ENCODE results near the gene GPR146.

GPR146 gene

GRCh38 chr7:1011297-1012003, 32.9 kb upstream of the GPR146 start:
- in situ Hi-C loops (cut with MboI; ENCODE audit: low sequenced_read_pairs), result no loop called here

- in situ Hi-C loops (cut with MboI; ENCODE audit: low sequenced_read_pairs), result no loop called here
These were observed 32.2 kb upstream of the GPR146 start for GRCh38 chr7:1012004-1012715.

GRCh38 chr7:1012716-1013095, 31.6 kb upstream of the GPR146 start:
- in situ Hi-C loops (cut with MboI; ENCODE audit: low sequenced_read_pairs), result no loop called here

- in situ Hi-C loops (cut with MboI; ENCODE audit: low sequenced_read_pairs), result no loop called here
These were observed 30.8 kb upstream of the GPR146 start for GRCh38 chr7:1013581-1013980.

GRCh38 chr7:1014681-1015080, 29.7 kb upstream of the GPR146 start:
- in situ Hi-C loops (cut with MboI; ENCODE audit: low sequenced_read_pairs), result no loop called here

- in situ Hi-C loops (cut with MboI; ENCODE audit: low sequenced_read_pairs), result no loop called here
These were observed 28.9 kb upstream of the GPR146 start for GRCh38 chr7:1015196-1016121.

GRCh38 chr7:1016577-1017531, 27.5 kb upstream of the GPR146 start:
- in situ Hi-C loops (cut with MboI; ENCODE audit: low sequenced_read_pairs), result no loop called here

- in situ Hi-C loops (cut with MboI; ENCODE audit: low sequenced_read_pairs), result no loop called here
These were observed 26.6 kb upstream of the GPR146 start for GRCh38 chr7:1017586-1018333.

- in situ Hi-C loops (cut with MboI; ENCODE audit: low sequenced_read_pairs), result no loop called here
These were observed 26.0 kb upstream of the GPR146 start for GRCh38 chr7:1018334-1018695.

GRCh38 chr7:1019255-1019785, 25.0 kb upstream of the GPR146 start:
- in situ Hi-C loops (cut with MboI; ENCODE audit: low sequenced_read_pairs), result no loop called here

- in situ Hi-C loops (cut with MboI; ENCODE audit: low sequenced_read_pairs), result no loop called here
These were observed 24.3 kb upstream of the GPR146 start for GRCh38 chr7:1019789-1020610.

GRCh38 chr7:1020849-1021251, 23.5 kb upstream of the GPR146 start:
- in situ Hi-C loops (cut with MboI; ENCODE audit: low sequenced_read_pairs), result no loop called here

GRCh38 chr7:1021366-1021765, 23.0 kb upstream of the GPR146 start:
- in situ Hi-C loops (cut with MboI; ENCODE audit: low sequenced_read_pairs), result no loop called here

- in situ Hi-C loops (cut with MboI; ENCODE audit: low sequenced_read_pairs), result no loop called here
These were observed 22.4 kb upstream of the GPR146 start for GRCh38 chr7:1021931-1022330.

GRCh38 chr7:1022356-1022755, 22.0 kb upstream of the GPR146 start:
- in situ Hi-C loops (cut with MboI; ENCODE audit: low sequenced_read_pairs), result no loop called here

- in situ Hi-C loops (cut with MboI; ENCODE audit: low sequenced_read_pairs), result no loop called here
These were observed 21.4 kb upstream of the GPR146 start for GRCh38 chr7:1022801-1023465.

GRCh38 chr7:1024331-1024841, 20.0 kb upstream of the GPR146 start:
- in situ Hi-C loops (cut with MboI; ENCODE audit: low sequenced_read_pairs), result no loop called here

All from hTERT RPE-1 (cell line).